SHP77 (cell line): ENCODE data around the gene ZNF581.

Source experiments
- DNase-seq, 2 experiments: peaks; one replicate each; lab custom pipeline; 2025; lab: John Stamatoyannopoulos, UW

The ZNF581 gene

GRCh38 chr19:55693336-55693974 is 50.0 kb downstream of the ZNF581 start:
- no peak for DNase-seq

GRCh38 chr19:55694241-55694655 is 50.8 kb downstream of the ZNF581 start:
- no peak for DNase-seq

- no peak for DNase-seq
Measured at GRCh38 chr19:55694656-55695491, 51.4 kb downstream of the ZNF581 start.
